Uterus (tissue), 4 donors: Measurements from ENCODE around the gene CDK4. TPM values are rescaled to one million over a fixed set of nuclear protein-coding genes. Genes with fewer than 3 reads are reported as not detected.

Source experiments
- DNase-seq, 2 donors: peaks; one replicate each; pipeline ENCODE4 v3.0.0-alpha.2; 2019 to 2020
- H3K27ac ChIP-seq, 2 donors: fragments of 200-600 bp; sonication (generic); 1 replicate in 1 of 2; 2 replicates in 1 of 2; pipeline ENCODE4 v1.5.1; 2016 to 2018
- H3K27me3 ChIP-seq, 2 donors: fragments of 200-600 bp; sonication (generic); one replicate each; pipeline ENCODE4 v1.5.1; 2018 to 2019; ENCODE audit warnings: control low read depth in 1 of 2
- H3K36me3 ChIP-seq, 2 donors: fragments of 200-600 bp; sonication (generic); one replicate each; pipeline ENCODE4 v1.5.1; 2019; ENCODE audit warnings: control low read depth in 1 of 2
- H3K4me1 ChIP-seq, 2 donors: fragments of 200-600 bp; sonication (generic); one replicate each; pipeline ENCODE4 v1.5.1; 2018 to 2019; ENCODE audit warnings: control low read depth in 1 of 2
- H3K4me3 ChIP-seq, 2 donors: fragments of 200-600 bp; sonication (generic); 1 replicate in 1 of 2; 2 replicates in 1 of 2; pipeline ENCODE4 v1.5.1; 2018 to 2019; ENCODE audit warnings: mild to moderate bottlenecking in 1 of 2
- H3K9me3 ChIP-seq, 2 donors: fragments of 200-600 bp; sonication (generic); one replicate each; pipeline ENCODE4 v1.5.1; 2019; ENCODE audit warnings: control low read depth in 1 of 2
- CTCF ChIP-seq, 4 experiments: fragments of 200-600 bp in 2 of 4; fragments of 450-650 bp in 2 of 4; sonication (generic) in 2 of 4; IDR thresholded peaks; one replicate each; pipeline ENCODE4 v1.5.1; 2016 to 2019; ENCODE audit warnings: antibody characterized with exemption in 4 of 4, mild to moderate bottlenecking in 2 of 4, moderate library complexity in 1 of 4
- POLR2A ChIP-seq, 2 donors: fragments of 450-650 bp; IDR thresholded peaks; one replicate each; pipeline ENCODE4 v1.6.1; 2016; ENCODE audit warnings: antibody characterized with exemption in 2 of 2, mild to moderate bottlenecking in 1 of 2, moderate library complexity in 1 of 2
- intact Hi-C: fragments of 100-400 bp; cut with DNase I; formaldehyde crosslinking; loops from one replicate; pipeline ENCODE4 v1.15.1; 2023; ENCODE audit warnings: low total_unique reads
- total RNA-seq, 4 donors: library from RNA; depleted of rRNA in 3 of 4; stranded (reverse); fragments of >200 nt in 3 of 4; gene quantifications; one replicate each; pipeline versions ENCODE4 v1.1.0 to v1.2.4, GENCODE V29; 2014 to 2023
- donor health status: DM: yes; HTN: yes; CAD: no.

The CDK4 gene
- total RNA-seq, 4 donors from 2014 or later, result 60.0 to 190 (median 110) TPM

- DNase-seq, result no peak
- intact Hi-C loops, result no loop called here
- Histone ChIP-seq H3K27ac (no peak overlapping the region), H3K4me3 (peak overlapping the region in 1 of 2 donors; percentile 5), H3K36me3 (no peaks in the 10 kb centered on the region), H3K27me3 (peaks cover 24 to 26% of the 10 kb centered on the region in 2 donors), H3K9me3 (no peaks in the 10 kb centered on the region), H3K4me1 (peaks cover 0 to 13% of the 10 kb centered on the region in 2 donors)
- no peak for TF ChIP-seq POLR2A (IDR thresholded peaks at IDR 0.05)
- no peak for TF ChIP-seq CTCF (IDR thresholded peaks at IDR 0.05)
These were observed 13.8 kb upstream of the CDK4 start for GRCh38 chr12:57765698-57766463.

- H3K4me1 ChIP-seq, result peaks cover 0 to 13% of the 10 kb centered on the region in 2 donors
- TF ChIP-seq POLR2A (IDR thresholded peaks at IDR 0.05) (no peak), CTCF (IDR thresholded peaks at IDR 0.05) (peak in 1 of 4 experiments; percentile 12)
- H3K27ac ChIP-seq, result no peak overlapping the region
- H3K9me3 ChIP-seq, result no peaks in the 10 kb centered on the region
- intact Hi-C loops, result no loop called here
- DNase-seq, result no peak
- H3K27me3 ChIP-seq, result peaks cover 24 to 26% of the 10 kb centered on the region in 2 donors
- no peaks in the 10 kb centered on the region for H3K36me3 ChIP-seq
- no peak overlapping the region for H3K4me3 ChIP-seq
These were observed 13.0 kb upstream of the CDK4 start for GRCh38 chr12:57765003-57765697.

GRCh38 chr12:57764662-57765002, 12.5 kb upstream of the CDK4 start:
- intact Hi-C loops, result no loop called here
- Histone ChIP-seq H3K27me3 (peaks cover 24 to 26% of the 10 kb centered on the region in 2 donors), H3K36me3 (no peaks in the 10 kb centered on the region), H3K9me3 (no peaks in the 10 kb centered on the region), H3K4me1 (peaks cover 0 to 13% of the 10 kb centered on the region in 2 donors), H3K4me3 (no peak overlapping the region), H3K27ac (no peak overlapping the region)
- no peak for DNase-seq
- TF ChIP-seq CTCF (IDR thresholded peaks at IDR 0.05), result no peak
- no peak for TF ChIP-seq POLR2A (IDR thresholded peaks at IDR 0.05)

GRCh38 chr12:57763881-57764661, 12.0 kb upstream of the CDK4 start:
- peaks cover 0 to 13% of the 10 kb centered on the region in 2 donors for H3K4me1 ChIP-seq
- no peak overlapping the region for H3K27ac ChIP-seq
- H3K36me3 ChIP-seq, result no peaks in the 10 kb centered on the region
- intact Hi-C loops, result no loop called here
- DNase-seq, result no peak
- peaks cover 24 to 26% of the 10 kb centered on the region in 2 donors for H3K27me3 ChIP-seq
- no peak for TF ChIP-seq POLR2A (IDR thresholded peaks at IDR 0.05)
- TF ChIP-seq CTCF (IDR thresholded peaks at IDR 0.05), result no peak
- no peak overlapping the region for H3K4me3 ChIP-seq
- no peaks in the 10 kb centered on the region for H3K9me3 ChIP-seq
